PC-9 (cell line): ENCODE results near the gene ZFYVE26. TPM values are rescaled to one million over a fixed set of nuclear protein-coding genes. Genes with fewer than 3 reads are reported as not detected.

Experiments used
- BruUV-seq: library from RNA; stranded (reverse); fragments of 400-500 nt; replicated peaks from 2 replicates; lab custom pipeline; 2021; lab: Mats Ljungman, UMichigan
- CTCF ChIA-PET: fragments of 300-600 bp; sonication (Branson Sonifier 250); formaldehyde crosslinking; loops from one replicate; lab custom pipeline; 2022; ENCODE audit warnings: antibody characterized with exemption; lab: Charles Lee
- POLR2A ChIA-PET: fragments of 300-600 bp; sonication (Branson Sonifier 250); formaldehyde crosslinking; loops from one replicate; lab custom pipeline; 2022; ENCODE audit warnings: antibody characterized with exemption; ENCODE audit not compliant: unreplicated experiment; lab: Charles Lee
- DNase-seq, 2 experiments: peaks; one replicate each; pipeline versions ENCODE4 v3.0.0 to v3.0.0-alpha.2; 2015 to 2022; ENCODE audit warnings: mixed read lengths in 1 of 2
- H2AFZ ChIP-seq: fragments of 200-600 bp; sonication (generic); 2 replicates; pipeline ENCODE4 v1.8.1; 2017; ENCODE audit warnings: antibody characterized with exemption
- H3F3A ChIP-seq: fragments of 200-600 bp; sonication (generic); 2 replicates; pipeline ENCODE4 v1.8.1; 2017; ENCODE audit warnings: antibody characterized with exemption, mild to moderate bottlenecking, low read depth; ENCODE audit not compliant: insufficient read depth
- H3K27ac ChIP-seq: fragments of 200-600 bp; sonication (generic); 2 replicates; pipeline ENCODE4 v1.6.1; 2016; ENCODE audit warnings: mixed run types
- H3K27me3 ChIP-seq: fragments of 200-600 bp; sonication (generic); 2 replicates; pipeline ENCODE4 v1.6.1; 2016; ENCODE audit warnings: low read depth, mixed run types; ENCODE audit not compliant: insufficient read depth
- H3K36me3 ChIP-seq: fragments of 200-600 bp; sonication (generic); 2 replicates; pipeline ENCODE4 v1.6.1; 2016; ENCODE audit warnings: low read depth, mixed run types
- H3K4me1 ChIP-seq: fragments of 200-600 bp; sonication (generic); replicated peaks from 2 replicates; pipeline ENCODE4 v1.6.1; 2016; ENCODE audit warnings: mixed run types; ENCODE audit not compliant: insufficient read depth
- H3K4me2 ChIP-seq: fragments of 200-600 bp; sonication (generic); 2 replicates; pipeline ENCODE4 v1.6.1; 2017; ENCODE audit warnings: mixed run types
- H3K4me3 ChIP-seq: fragments of 200-600 bp; sonication (generic); 2 replicates; pipeline ENCODE4 v1.6.1; 2016; ENCODE audit warnings: mixed run types
- H3K79me2 ChIP-seq: fragments of 200-600 bp; sonication (generic); 2 replicates; pipeline ENCODE4 v1.6.1; 2017; ENCODE audit warnings: low read depth, mixed run types
- H3K9me2 ChIP-seq: fragments of 200-600 bp; sonication (generic); 2 replicates; pipeline ENCODE4 v1.8.1; 2017; ENCODE audit warnings: mild to moderate bottlenecking; ENCODE audit not compliant: insufficient read depth
- H3K9me3 ChIP-seq: fragments of 200-600 bp; sonication (generic); 2 replicates; pipeline ENCODE4 v1.8.1; 2016; ENCODE audit warnings: low read depth; ENCODE audit not compliant: insufficient read depth
- H4K20me1 ChIP-seq: fragments of 200-600 bp; sonication (generic); 2 replicates; pipeline ENCODE4 v1.8.1; 2017; ENCODE audit not compliant: insufficient read depth
- EZH2 ChIP-seq: fragments of 200-600 bp; sonication (generic); IDR thresholded peaks from 2 replicates; pipeline ENCODE4 v1.8.0; 2017; ENCODE audit warnings: antibody characterized with exemption, low read depth
- intact Hi-C: fragments of 100-400 bp; cut with micrococcal nuclease; formaldehyde crosslinking; loops from one replicate; pipeline ENCODE4 v1.10.0; 2022; ENCODE audit not compliant: unreplicated experiment
- total RNA-seq: library from RNA; stranded (reverse); gene quantifications from 2 replicates; pipeline ENCODE4 v1.2.3, GENCODE V29; 2021
- TF ChIP-seq, protein P1 (sequence below): fragments of 200-600 bp; sonication (generic); conservative IDR thresholded peaks from 2 replicates; pipeline ENCODE4 v1.6.1; 2017; ENCODE audit warnings: mixed run types, antibody characterized with exemption, mild to moderate bottlenecking, moderate library complexity

Gene ZFYVE26
- total RNA-seq, 1 experiment from 2014 or later = 19.2 TPM

DNA sequence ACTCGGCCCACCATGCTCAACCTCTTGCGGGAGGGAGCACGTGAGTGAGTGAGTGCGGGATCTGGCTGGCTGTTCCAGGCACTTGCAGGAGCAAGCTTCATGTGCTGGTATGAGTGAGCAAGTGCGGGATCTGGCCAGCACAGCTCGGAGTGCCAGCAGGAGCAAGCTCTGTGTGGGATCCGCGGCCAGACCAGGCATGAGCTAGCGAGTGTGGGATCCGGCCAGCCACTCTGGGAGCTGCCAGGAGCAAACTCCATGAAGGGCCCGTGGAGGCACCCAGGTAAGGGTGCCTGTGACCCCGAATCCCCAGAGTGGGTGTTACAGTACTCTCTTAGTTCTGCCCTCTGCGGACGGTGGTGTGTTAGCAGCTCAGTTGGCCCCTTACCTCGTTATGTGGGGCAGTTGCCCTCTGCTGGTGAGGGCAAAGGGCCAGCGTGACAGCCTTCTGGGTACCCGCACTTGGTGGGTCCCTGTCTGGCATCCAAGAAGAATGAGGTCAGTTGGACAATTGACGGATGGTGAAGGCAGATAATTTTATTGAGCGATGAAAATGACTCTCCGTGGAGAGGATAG, 41.5 kb upstream of the ZFYVE26 start:
- Histone ChIP-seq H3K27me3 (no peaks in the 10 kb centered on the region), H3K79me2 (no peaks in the 10 kb centered on the region), H3K4me1 (peaks cover 5% of the 10 kb centered on the region; the same call in 1 of the 2 replicates), H3F3A (no peaks in the 10 kb centered on the region), H3K9me2 (no peaks in the 10 kb centered on the region), H3K36me3 (no peaks in the 10 kb centered on the region), H3K27ac (no peak overlapping the region), H3K4me3 (no peak overlapping the region), H4K20me1 (no peaks in the 10 kb centered on the region), H3K9me3 (no peaks in the 10 kb centered on the region), H2AFZ (no peak overlapping the region), H3K4me2 (no peak overlapping the region)
- intact Hi-C loops = no loop called here
- ChIA-PET CTCF (no interaction called here), POLR2A (no interaction called here)
- no peak for DNase-seq
- BruUV-seq = no TSS peak
- TF ChIP-seq EZH2 = no peak
- TF ChIP-seq, protein P1, sequence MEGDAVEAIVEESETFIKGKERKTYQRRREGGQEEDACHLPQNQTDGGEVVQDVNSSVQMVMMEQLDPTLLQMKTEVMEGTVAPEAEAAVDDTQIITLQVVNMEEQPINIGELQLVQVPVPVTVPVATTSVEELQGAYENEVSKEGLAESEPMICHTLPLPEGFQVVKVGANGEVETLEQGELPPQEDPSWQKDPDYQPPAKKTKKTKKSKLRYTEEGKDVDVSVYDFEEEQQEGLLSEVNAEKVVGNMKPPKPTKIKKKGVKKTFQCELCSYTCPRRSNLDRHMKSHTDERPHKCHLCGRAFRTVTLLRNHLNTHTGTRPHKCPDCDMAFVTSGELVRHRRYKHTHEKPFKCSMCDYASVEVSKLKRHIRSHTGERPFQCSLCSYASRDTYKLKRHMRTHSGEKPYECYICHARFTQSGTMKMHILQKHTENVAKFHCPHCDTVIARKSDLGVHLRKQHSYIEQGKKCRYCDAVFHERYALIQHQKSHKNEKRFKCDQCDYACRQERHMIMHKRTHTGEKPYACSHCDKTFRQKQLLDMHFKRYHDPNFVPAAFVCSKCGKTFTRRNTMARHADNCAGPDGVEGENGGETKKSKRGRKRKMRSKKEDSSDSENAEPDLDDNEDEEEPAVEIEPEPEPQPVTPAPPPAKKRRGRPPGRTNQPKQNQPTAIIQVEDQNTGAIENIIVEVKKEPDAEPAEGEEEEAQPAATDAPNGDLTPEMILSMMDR = no peak

DNA sequence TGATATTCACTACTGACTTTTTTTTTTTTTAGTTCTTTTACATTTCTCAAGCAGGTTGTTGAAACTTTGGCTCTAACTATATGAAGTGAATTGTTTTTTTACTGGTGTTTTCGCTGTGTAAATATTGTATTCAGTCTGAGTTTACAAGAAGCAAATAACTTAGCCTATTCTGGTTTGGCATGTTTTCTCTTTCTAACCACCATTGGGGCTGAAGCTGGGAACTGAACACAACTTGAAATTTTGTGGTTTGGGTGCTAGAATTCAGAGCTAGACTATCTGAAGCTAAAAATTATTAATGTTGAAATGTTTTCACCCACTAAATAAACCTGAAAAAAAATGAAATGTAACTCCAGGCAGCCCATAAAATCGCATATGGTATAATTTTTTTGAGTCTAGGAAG, 40.4 kb upstream of the ZFYVE26 start:
- Histone ChIP-seq H3K4me3 (no peak overlapping the region), H3K27me3 (no peaks in the 10 kb centered on the region), H3K4me2 (no peak overlapping the region), H3F3A (no peaks in the 10 kb centered on the region), H3K4me1 (no peaks in the 10 kb centered on the region), H3K36me3 (no peaks in the 10 kb centered on the region), H4K20me1 (no peaks in the 10 kb centered on the region), H3K9me3 (no peaks in the 10 kb centered on the region), H3K9me2 (no peaks in the 10 kb centered on the region), H2AFZ (no peak overlapping the region), H3K79me2 (no peaks in the 10 kb centered on the region), H3K27ac (no peak overlapping the region)
- TF ChIP-seq, protein P1 = no peak
- no peak for TF ChIP-seq EZH2
- ChIA-PET POLR2A (no interaction called here), CTCF (no interaction called here)
- no TSS peak for BruUV-seq
- DNase-seq = no peak
- intact Hi-C loops = no loop called here

DNA sequence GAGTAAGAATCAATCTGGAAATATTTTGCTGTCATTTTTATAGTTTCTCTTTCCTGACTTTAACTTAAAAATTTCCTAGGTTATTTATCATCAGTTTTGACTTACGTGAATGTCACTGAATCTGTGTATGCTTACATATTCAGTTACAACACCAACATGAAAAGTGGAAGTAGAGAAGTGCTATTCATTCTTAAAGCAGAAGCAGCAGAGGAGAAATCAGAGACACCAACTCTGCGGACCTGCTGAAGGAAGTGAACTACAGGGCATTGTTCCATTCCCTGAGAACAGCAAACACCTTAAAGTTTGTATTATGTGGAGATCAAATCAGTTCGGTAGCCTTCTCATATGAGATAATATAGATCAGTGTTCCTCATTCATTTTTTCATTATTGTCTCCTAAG, 37.3 kb upstream of the ZFYVE26 start:
- ChIA-PET CTCF (no interaction called here), POLR2A (no interaction called here)
- Histone ChIP-seq H3K27ac (no peak overlapping the region), H3K4me1 (no peaks in the 10 kb centered on the region), H4K20me1 (no peaks in the 10 kb centered on the region), H3K79me2 (no peaks in the 10 kb centered on the region), H3K9me2 (no peaks in the 10 kb centered on the region), H2AFZ (no peak overlapping the region), H3K4me3 (no peak overlapping the region), H3K4me2 (no peak overlapping the region), H3K36me3 (no peaks in the 10 kb centered on the region), H3F3A (no peaks in the 10 kb centered on the region), H3K27me3 (no peaks in the 10 kb centered on the region), H3K9me3 (no peaks in the 10 kb centered on the region)
- TF ChIP-seq EZH2 = no peak
- TF ChIP-seq, protein P1 = no peak
- no TSS peak for BruUV-seq
- no peak for DNase-seq
- intact Hi-C loops = no loop called here
